Measurements from ENCODE around the gene TTC13. TPM values are rescaled to one million over a fixed set of nuclear protein-coding genes. Genes with fewer than 3 reads are reported as not detected.

Gene TTC13
- total RNA-seq, 2 donors from 2014 or later, result 28.0 to 47.0 TPM

GRCh38 chr1:230869500-230869899 lies 109.2 kb downstream of the TTC13 start:
- no peak for TF ChIP-seq CTCF (IDR thresholded peaks at IDR 0.05)
- Histone ChIP-seq H3K9ac (ENCODE audit: low read depth in 2 of 2, low read length in 2 of 2) (peak overlapping the region in 1 of 2 donors; percentile 66), H3K4me3 (no peak overlapping the region), H3K27me3 (no peaks in the 10 kb centered on the region), H3K27ac (no peak overlapping the region), H3K9me3 (no peaks in the 10 kb centered on the region), H3K4me1 (peaks cover 12% of the 10 kb centered on the region), H3K36me3 (no peaks in the 10 kb centered on the region)
- no peak for DNase-seq
- intact Hi-C loops (cut with DNase I), result no loop called here

GRCh38 chr1:230868736-230869385 lies 109.8 kb downstream of the TTC13 start:
- DNase-seq, result peak; percentile 60
- Histone ChIP-seq H3K4me1 (peaks cover 12% of the 10 kb centered on the region), H3K4me3 (peak overlapping the region; percentile 99), H3K9ac (ENCODE audit: low read depth in 2 of 2, low read length in 2 of 2) (peak overlapping the region; percentile 48 to 66), H3K9me3 (no peaks in the 10 kb centered on the region), H3K27me3 (no peaks in the 10 kb centered on the region), H3K36me3 (no peaks in the 10 kb centered on the region), H3K27ac (peak overlapping the region; percentile 69)
- intact Hi-C loops (cut with DNase I), result no loop called here
- no peak for TF ChIP-seq CTCF (IDR thresholded peaks at IDR 0.05)

GRCh38 chr1:230867903-230868735 lies 110.5 kb downstream of the TTC13 start, which contains the start of gene C1orf198:
Gene C1orf198, minus strand, starts transcription at chr1:230868521. Its CDS starts 9 bp downstream, at chr1:230868512.
- intact Hi-C loops (cut with DNase I), result no loop called here
- no peak for TF ChIP-seq CTCF (IDR thresholded peaks at IDR 0.05)

GRCh38 chr1:230867101-230867902 lies 111.4 kb downstream of the TTC13 start:
- H3K4me1 ChIP-seq, result peaks cover 12% of the 10 kb centered on the region
- TF ChIP-seq CTCF (IDR thresholded peaks at IDR 0.05), result no peak
- no peak for DNase-seq
- no peaks in the 10 kb centered on the region for H3K36me3 ChIP-seq
- H3K9ac ChIP-seq (ENCODE audit: low read depth in 2 of 2, low read length in 2 of 2), result peak overlapping the region; percentile 76 to 83
- H3K4me3 ChIP-seq, result peak overlapping the region; percentile 99
- peak overlapping the region; percentile 44 for H3K27ac ChIP-seq
- no peaks in the 10 kb centered on the region for H3K9me3 ChIP-seq
- no peaks in the 10 kb centered on the region for H3K27me3 ChIP-seq
- intact Hi-C loops (cut with DNase I), result no loop called here

More at GRCh38 chr1:230867903-230868735, 110.5 kb downstream of the TTC13 start, which contains the start of gene C1orf198:
- no peaks in the 10 kb centered on the region for H3K36me3 ChIP-seq
- peak within 1 kb of the TSS; percentile 69 for H3K27ac ChIP-seq
- H3K4me3 ChIP-seq, result peak within 1 kb of the TSS; percentile 99
- H3K27me3 ChIP-seq, result no peaks in the 10 kb centered on the region
- DNase-seq, result peak; percentile 87
- no peaks in the 10 kb centered on the region for H3K9me3 ChIP-seq
- H3K4me1 ChIP-seq, result peaks cover 12% of the 10 kb centered on the region
- H3K9ac ChIP-seq (ENCODE audit: low read depth in 2 of 2, low read length in 2 of 2), result peak within 1 kb of the TSS; percentile 76 to 83

Data from colonic mucosa (tissue), 4 donors.